ENCODE data around the gene CBLN3.

DNA sequence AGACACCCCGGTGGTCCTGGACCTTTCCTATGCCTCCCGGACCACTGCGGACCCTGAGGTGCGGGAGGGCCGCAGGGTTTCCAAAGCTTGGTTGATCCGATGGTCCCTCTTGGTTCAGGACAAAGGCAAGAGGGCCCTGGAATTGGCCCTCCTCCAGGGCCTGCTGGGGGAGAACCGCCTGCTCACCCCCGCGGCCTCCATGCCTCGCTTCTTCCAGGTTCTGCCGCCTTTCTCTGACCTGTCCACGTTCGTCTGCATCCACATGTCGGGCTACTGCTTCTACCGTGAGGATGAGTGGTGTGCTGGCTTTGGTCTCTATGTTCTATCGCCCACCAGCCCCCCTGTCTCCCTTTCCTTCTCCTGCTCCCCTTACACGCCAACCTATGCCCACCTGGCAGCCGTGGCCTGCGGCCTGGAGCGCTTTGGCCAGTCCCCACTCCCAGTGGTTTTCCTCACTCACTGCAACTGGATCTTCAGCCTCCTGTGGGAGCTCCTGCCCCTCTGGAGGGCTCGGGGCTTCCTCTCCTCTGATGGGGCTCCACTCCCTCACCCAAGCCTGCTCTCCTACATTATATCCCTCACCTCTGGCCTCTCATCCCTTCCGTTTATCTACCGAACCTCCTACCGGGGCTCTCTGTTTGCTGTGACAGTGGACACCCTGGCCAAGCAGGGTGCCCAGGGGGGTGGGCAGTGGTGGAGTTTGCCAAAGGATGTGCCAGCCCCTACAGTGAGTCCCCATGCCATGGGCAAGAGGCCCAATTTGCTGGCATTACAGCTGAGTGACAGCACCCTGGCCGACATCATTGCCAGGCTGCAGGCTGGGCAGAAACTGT is 13.8 kb downstream of the CBLN3 start:
- TF ChIP-seq, protein P1, sequence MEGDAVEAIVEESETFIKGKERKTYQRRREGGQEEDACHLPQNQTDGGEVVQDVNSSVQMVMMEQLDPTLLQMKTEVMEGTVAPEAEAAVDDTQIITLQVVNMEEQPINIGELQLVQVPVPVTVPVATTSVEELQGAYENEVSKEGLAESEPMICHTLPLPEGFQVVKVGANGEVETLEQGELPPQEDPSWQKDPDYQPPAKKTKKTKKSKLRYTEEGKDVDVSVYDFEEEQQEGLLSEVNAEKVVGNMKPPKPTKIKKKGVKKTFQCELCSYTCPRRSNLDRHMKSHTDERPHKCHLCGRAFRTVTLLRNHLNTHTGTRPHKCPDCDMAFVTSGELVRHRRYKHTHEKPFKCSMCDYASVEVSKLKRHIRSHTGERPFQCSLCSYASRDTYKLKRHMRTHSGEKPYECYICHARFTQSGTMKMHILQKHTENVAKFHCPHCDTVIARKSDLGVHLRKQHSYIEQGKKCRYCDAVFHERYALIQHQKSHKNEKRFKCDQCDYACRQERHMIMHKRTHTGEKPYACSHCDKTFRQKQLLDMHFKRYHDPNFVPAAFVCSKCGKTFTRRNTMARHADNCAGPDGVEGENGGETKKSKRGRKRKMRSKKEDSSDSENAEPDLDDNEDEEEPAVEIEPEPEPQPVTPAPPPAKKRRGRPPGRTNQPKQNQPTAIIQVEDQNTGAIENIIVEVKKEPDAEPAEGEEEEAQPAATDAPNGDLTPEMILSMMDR (IDR thresholded peaks at IDR 0.05): no peak
- TF ChIP-seq EZH2 (IDR thresholded peaks at IDR 0.05): no peak

Measured in neural progenitor cell (in vitro differentiated cells).